Raji (cell line): ENCODE measurements around the gene FKBP8.

ENCODE experiments used
- POLR2A ChIP-seq: IDR thresholded peaks from 2 replicates; pipeline ENCODE4 v1.6.1; 2011; ENCODE audit warnings: low read depth, low read length, control low read depth; ENCODE audit not compliant: insufficient read depth

Gene FKBP8

DNA sequence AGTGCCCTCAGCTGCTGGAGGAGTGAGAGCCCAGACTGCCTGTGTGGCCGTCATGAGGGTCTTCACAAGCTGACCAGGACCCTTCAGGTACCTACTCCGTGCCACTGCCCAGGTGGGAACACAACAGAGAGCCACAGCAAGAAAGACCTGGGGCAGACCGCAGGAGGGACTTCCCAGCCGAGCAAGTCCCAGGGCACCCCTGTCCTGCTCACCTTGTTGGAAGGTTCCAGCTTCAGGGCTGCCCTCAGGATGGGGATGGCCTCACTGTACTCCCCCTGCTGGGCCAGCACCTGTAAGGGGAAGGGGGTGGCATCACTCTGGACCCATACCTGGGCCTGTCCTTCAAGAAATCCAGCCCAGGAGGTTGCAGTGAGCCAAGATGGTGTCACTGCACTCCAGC lies 10.3 kb downstream of the FKBP8 start:
- no peak for TF ChIP-seq POLR2A

GRCh38 chr19:18532168-18532890 lies 11.0 kb downstream of the FKBP8 start:
- TF ChIP-seq POLR2A: no peak

DNA sequence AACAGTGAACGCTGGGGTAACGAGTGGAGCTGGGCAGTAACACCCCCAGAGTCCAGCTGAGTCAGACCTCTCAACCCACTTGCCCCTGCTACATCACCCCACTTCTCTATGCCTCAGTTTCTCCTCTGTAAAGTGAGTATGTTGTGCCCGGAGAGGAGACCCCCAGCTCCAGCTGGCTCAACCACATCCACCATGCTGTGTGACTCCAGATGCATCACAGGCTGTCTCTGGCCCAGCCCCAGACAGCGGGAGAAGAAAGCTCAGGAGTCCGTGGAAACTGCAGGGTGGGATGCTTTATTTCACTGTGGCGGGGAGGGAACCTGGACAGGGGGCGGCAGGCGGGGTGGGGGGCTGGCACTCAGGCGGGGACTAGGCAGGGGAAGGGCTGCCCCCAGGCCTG lies 11.9 kb downstream of the FKBP8 start:
- TF ChIP-seq POLR2A: no peak

GRCh38 chr19:18529782-18530181 lies 13.6 kb downstream of the FKBP8 start:
- no peak for TF ChIP-seq POLR2A

DNA sequence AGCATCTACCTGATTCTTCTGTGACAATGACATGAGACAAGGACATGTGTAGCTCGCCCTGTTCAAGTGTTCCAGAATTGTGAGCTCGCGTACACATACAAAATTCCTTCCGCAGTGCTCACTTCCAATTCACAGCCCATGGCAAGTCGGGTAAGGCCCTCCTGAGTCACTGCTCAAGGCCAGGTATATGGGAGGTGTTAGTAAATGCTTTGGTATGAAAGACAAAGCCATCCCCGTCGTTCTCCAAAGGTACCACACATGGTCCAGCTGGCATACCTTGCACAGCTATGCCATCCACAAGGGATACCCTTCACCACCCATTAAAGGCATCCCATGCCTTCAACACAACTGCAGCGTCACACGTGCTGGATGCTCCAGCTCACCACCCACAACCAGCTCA lies 17.1 kb downstream of the FKBP8 start:
- TF ChIP-seq POLR2A: no peak

- TF ChIP-seq POLR2A: no peak
Observed at GRCh38 chr19:18523841-18524240, 19.5 kb downstream of the FKBP8 start.

GRCh38 chr19:18522124-18522861 lies 21.1 kb downstream of the FKBP8 start:
- peak; percentile 78 for TF ChIP-seq POLR2A

- peak; percentile 96 for TF ChIP-seq POLR2A
Observed at GRCh38 chr19:18521692-18522123, 21.7 kb downstream of the FKBP8 start, which contains the start of gene ELL. Gene ELL, minus strand, starts transcription at chr19:18522070. Its CDS starts 15 bp downstream, at chr19:18522055.

DNA sequence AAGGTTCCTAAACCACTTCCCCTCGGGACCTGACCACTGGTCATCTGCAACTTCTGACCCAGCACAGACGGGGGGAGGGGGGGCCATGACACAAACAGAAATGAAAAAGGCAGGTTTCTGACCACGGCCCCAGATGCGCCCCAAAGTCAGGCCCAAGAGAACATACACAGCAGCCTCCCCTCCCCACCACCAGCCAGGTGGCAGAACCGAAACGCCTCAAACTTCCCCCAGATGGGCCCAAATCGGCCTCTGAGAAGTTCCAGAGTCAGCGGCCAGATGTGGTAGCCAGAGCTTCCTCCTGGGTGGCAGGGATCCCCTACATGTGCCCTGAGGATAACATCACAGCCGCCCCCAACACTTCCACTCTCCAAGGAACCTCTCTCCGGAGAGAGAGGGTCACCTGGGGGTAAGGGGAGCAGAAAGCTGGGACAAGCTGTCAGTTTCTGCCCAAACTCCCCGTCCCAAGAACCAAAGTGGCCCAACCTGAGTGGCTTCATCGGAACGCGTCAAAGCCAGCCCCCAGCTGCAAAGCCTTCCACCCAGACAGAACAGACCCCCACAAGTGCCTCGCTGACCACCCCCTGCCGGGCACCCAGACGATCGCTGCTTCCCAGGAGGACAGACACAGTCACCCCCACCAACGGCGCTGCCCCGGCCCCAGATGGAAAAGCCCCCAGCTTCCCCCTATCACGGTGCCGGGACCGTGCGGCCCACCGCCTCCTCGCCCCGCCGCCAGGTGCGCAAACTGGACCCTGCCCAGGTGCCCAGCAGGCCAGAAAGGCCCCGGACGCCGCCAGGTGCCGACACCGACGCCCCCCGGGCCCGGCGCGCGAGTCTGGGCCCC lies 22.3 kb downstream of the FKBP8 start:
- no peak for TF ChIP-seq POLR2A

GRCh38 chr19:18519962-18520847 lies 23.2 kb downstream of the FKBP8 start:
- TF ChIP-seq POLR2A: no peak

- TF ChIP-seq POLR2A: no peak
Observed at GRCh38 chr19:18518639-18519038, 24.7 kb downstream of the FKBP8 start.

DNA sequence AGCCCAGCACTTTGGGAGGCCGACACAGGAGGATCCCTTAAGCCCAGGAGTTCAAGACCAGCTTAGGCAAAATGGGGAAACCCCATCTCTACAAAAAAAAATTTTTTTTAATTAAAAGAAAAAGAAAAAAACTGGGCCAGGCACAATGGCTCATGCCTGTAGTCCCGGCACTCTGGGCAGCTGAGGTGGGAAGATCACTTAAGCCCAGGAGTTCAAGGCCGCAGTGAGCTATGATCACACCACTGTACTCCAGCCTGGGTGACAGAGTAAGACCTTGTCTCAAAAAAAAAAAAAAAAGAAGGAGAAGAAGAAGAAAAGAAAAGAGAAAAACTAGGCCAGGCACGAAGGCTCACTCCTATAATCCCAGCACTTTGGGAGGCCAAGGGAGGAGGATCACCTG lies 25.8 kb downstream of the FKBP8 start:
- no peak for TF ChIP-seq POLR2A

DNA sequence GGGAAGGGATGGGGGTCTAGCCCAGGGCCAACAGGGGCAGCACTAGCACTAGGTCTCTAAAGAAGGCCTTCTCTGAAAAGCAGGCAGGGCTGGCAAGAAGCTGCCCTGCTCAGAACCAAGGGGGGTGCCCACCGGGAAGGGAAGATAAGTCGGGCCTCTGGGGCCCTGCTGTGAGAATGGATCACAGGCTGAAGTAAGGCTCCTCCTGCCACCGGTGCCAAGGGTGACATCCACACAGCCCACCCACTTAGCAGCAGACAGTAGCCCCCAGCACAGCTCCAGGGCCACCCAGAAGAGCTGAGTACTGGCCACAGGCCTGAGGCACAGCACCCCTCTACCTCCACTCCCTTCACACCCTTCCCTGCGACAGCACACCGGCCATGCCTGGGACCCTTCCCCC lies 27.4 kb downstream of the FKBP8 start:
- TF ChIP-seq POLR2A: no peak
